HG03095 (cell line): ENCODE data around the gene LILRA6.

Experiments used
- ATAC-seq: cut with Tn5 transposase; IDR thresholded peaks from one replicate; pipeline ENCODE4 v1.9.1; 2021; ENCODE audit warnings: moderate library complexity; ENCODE audit not compliant: unreplicated experiment

Gene LILRA6

DNA sequence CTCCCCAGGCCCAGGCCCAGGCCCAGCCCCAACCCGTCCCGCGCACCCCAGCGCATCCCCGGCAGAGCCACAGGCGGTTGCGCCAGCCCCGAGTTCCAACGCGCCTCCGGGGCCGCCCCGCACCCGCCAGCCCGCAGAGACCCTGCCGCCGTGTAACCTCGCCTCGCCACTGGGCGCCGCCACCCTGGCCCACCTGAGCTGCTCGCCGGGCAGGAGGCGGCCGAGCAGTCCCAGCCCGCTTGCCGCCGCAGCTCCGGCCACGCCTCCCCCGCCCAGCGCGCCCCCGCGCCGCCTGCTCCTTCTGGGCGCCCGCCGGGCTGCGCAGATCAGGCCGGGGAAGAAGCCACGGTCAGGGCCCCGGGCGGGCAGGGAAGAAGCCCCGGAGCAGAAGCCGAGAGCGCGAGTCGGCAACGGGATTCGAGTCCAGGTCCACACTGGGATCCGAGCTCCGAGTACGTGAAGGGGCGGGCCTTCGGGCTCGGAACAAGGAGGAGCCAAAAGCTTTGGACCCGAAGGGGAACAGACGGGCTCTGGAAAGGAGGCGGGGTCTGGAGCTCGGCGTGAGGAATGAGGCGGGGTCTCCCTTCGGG is 53.4 kb downstream of the LILRA6 start, which contains the start of gene MBOAT7:
MBOAT7 (minus strand) TSS at position 436 of the 590 bp plus-strand sequence. CDS start 1,072 bp downstream, outside the sequence.
- peak; percentile 10 for ATAC-seq

DNA sequence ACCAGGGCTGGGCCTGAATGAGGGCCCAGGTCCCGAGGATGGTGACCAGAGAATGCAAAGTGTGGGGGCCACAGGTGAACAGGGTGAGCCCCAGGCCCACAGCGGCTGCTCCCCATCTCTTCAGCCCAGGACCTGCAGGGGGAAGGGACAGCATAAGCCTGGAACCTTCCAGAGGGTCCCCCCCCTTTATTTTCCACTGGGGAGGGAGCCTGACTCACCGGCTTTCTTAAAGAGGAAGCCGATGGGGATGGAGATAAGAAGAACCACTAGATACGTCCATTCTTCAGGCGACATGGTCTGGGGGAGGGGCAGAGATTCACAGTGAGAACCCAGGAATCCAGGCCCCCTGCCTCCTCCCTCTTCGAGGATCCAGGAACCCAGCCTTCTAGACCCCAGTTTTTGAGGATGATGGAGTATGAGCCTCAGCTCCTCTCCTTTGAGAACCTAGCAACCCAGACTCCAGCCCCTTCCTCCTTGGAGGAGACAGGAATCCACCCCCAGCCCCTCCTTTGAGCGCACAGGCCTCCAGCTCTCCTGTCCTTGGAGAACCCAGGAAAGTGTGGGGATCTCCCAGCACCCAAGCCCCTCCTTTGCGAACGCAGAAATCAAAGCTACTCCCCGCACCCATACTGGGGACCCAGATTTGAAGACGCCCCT is 54.2 kb downstream of the LILRA6 start:
- no peak for ATAC-seq

DNA sequence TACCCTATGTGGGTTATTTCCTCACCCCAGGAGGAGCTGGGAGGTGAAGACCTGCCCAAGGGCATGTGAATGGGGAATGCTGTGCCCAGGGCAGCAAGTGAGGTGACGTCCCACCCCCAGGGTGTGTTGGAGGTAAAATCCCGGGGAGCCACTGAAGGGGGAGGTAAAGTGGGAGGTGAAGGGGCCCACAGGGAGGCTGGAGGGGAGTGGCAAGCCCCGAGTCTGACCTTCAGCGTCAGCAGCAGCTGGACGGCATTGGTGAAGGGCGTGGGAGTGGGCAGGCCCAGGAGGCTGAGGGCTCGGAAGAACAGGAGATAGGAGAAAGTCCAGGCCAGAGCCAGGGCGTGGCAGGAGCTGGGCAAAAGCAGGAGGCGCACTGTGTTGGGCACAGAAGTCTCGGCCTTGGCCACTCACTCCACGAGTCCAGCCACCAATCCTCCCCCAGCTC is 55.6 kb downstream of the LILRA6 start:
- no peak for ATAC-seq
